T-helper 17 cell (primary cell): Measurements from ENCODE around the gene SNTA1. TPM values are rescaled to one million over a fixed set of nuclear protein-coding genes. Genes with fewer than 3 reads are reported as not detected.
"Not testable (repeated sequence)": the region's sequence is repeated elsewhere in the genome, so short reads cannot be mapped to it uniquely, and the experiment has no call there.

ENCODE experiments used
- ATAC-seq: fragments of 150-1000 bp; cut with Tn5 transposase; 2 replicates; pipeline ENCODE4 v1.10.0; 2021; ENCODE audit warnings: mild to moderate bottlenecking, moderate library complexity
- DNase-seq, 3 donors: peaks; one replicate each; pipeline versions ENCODE4 v3.0.0 to v3.0.0-alpha.2; 2020 to 2021
- H3K9me3 ChIP-seq: one replicate; pipeline ENCODE4 v1.7.0; 2013; ENCODE audit warnings: low read length, mild to moderate bottlenecking; ENCODE audit not compliant: control insufficient read depth, poor library complexity, severe bottlenecking
- H3K27ac Mint-ChIP-seq: one replicate; pipeline ENCODE4 v1.8.0; 2022; ENCODE audit warnings: mild to moderate bottlenecking, moderate library complexity, mixed read lengths
- H3K27me3 Mint-ChIP-seq: one replicate; pipeline ENCODE4 v1.8.0; 2022; ENCODE audit warnings: mixed read lengths
- H3K36me3 Mint-ChIP-seq: one replicate; pipeline ENCODE4 v1.8.0; 2022; ENCODE audit warnings: low read depth, mixed read lengths
- H3K4me1 Mint-ChIP-seq: one replicate; pipeline ENCODE4 v1.8.0; 2022; ENCODE audit warnings: mild to moderate bottlenecking, mixed read lengths
- H3K4me3 Mint-ChIP-seq: one replicate; pipeline ENCODE4 v1.8.0; 2022; ENCODE audit warnings: mild to moderate bottlenecking, moderate library complexity, mixed read lengths
- total RNA-seq, 4 donors: library from RNA in 2 of 4; stranded (reverse) in 2 of 4; gene quantifications; one replicate each; pipeline ENCODE4 v1.2.3 and lab custom pipeline; 2022 to 2026

Gene SNTA1
- total RNA-seq (1 to 10 TPM; 5.6 to 6.6 TPM), total RNA-seq (lab: John Stamatoyannopoulos, UW) (9.9 to 17.8 reads per million in 2 donors)

DNA sequence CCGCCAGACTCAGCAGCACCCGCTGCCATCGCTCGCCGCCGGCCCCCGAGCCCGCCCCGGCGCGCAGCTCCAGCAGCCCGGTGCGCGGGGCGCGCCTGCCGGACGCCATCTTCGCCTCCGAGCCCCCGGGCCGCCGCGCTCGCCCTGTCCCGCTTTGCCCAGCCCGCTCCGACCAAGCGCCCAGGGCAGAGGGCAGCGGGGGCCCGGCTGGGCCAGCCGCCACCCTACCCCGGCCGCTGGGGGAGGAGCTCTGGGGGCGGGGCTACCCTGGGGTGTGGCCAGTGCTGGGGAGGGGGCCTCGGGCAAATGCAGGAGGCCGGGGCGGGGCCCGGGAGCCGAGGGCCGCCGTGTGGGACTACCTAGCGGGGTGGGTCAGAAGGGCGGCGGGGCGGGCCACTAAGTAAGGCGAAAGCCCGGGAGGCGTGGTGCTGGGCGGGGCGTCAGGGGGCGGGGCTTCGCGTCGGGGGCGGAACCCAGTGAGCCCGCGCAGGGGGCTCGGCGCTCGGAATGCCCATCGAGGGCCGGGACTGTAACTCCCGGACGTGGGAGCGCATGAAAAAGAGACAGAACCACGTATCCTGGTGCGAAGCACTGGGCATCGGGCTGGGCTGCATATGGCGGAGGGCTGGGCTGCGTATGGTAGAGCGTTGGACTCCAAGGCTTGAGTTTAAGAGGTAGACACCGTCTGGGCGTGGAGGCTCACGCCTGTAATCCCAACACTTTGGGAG lies at the start of gene SNTA1:
TSS of gene SNTA1 (minus strand) at position 252 of the 728 bp plus-strand sequence. CDS start at position 109, 143 bp downstream.
- peak; percentile 68 to 89 (median 89) for DNase-seq
- peaks cover 2% of the 10 kb centered on the region for H3K36me3 Mint-ChIP-seq
- ATAC-seq, result peak; percentile 82
- H3K4me3 Mint-ChIP-seq, result peak within 1 kb of the TSS; percentile 94
- H3K27me3 Mint-ChIP-seq, result no peaks in the 10 kb centered on the region
- H3K4me1 Mint-ChIP-seq, result peaks cover 17% of the 10 kb centered on the region
- H3K27ac Mint-ChIP-seq, result peak within 1 kb of the TSS; percentile 80
- no peaks in the 10 kb centered on the region for H3K9me3 ChIP-seq

DNA sequence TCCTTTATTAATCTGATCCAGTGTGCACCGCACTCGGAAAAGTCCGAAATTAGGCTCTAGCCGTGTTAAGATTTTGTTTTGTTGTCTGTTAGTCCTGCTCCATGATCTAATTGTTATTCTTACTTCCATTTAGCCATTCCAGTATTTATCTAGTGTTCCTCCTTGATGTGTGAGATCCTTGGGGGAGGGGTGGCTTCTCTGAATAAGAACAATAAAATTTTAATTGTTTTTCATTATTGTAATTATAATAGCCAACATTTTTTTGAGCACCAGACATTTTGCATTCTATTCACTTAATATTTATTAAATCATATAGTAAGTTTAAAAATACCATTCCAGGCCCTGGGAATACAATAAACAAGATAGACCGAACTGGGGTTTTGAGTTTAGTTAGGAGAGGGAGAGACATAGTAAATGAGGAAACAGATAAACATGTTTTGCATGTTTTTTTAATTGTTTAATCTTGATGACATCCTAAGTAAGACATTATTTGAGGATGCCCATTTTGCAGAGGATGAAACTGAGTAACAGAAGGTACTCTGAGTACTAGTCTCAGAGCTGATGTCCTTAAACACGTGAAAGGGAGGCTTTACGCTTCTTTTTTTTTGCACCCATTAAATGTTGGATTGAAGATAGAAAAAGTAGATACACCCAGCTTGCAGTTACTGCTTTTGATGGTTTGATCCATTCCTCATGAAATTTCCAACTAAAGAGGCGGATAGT lies 47.5 kb upstream of the SNTA1 start:
- H3K9me3 ChIP-seq, result no peaks in the 10 kb centered on the region
- ATAC-seq, result no peak
- peak overlapping the region; percentile 91 for H3K4me3 Mint-ChIP-seq
- peaks cover 13% of the 10 kb centered on the region for H3K4me1 Mint-ChIP-seq
- no peaks in the 10 kb centered on the region for H3K27me3 Mint-ChIP-seq
- no peaks in the 10 kb centered on the region for H3K36me3 Mint-ChIP-seq
- no peak for DNase-seq
- peak overlapping the region; percentile 66 for H3K27ac Mint-ChIP-seq

DNA sequence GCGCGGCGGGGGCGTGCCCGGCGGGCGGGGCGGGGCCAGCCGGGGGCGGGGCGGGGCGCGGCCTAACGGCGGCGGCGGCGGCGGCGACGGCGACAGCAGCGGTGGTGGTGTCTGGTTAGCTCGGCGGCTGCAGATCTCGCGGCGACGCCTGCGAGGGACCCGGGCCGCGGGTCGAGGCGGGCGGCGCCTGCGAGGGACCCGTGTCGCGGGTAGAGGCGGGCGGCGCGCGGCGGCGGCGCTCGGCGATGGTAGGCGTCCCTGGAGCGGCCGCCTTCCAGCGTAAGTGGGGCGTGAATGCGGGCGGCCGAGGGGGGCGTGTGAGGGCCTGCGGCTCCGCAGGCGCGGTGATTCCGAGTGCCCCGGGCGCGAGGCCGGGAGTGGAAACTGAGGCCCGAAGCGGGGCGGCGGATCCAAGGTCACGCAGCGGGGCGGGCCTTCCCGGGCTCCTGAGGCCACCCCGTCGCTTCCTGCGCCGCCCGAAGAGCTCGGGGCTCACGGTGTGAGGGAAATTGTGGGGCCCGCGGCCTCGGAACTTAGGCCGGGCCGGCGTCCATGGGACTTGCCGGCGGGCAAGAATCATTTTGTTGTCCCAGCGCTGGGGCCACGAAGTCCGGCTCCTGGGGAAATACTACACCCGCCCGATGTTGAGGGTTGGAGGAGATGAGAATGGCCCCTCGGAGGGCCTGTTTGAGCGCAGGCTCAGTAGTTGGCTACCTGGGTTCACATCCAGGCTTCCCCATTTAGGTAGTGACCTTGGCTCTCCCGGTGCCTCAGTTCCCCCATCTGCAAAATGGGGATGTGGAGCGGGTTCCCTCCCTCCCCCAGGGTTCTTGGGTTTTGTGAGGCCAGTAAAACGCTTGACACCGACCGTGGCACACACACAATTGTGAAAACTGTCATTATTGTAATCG lies 46.7 kb upstream of the SNTA1 start, which contains the start of gene CBFA2T2:
TSS of gene CBFA2T2 (plus strand) at position 74 of the 911 bp plus-strand sequence. CDS start at position 246, 172 bp downstream.
- no peaks in the 10 kb centered on the region for H3K36me3 Mint-ChIP-seq
- peak within 1 kb of the TSS; percentile 66 for H3K27ac Mint-ChIP-seq
- peak within 1 kb of the TSS; percentile 91 for H3K4me3 Mint-ChIP-seq
- ATAC-seq, result no peak
- H3K4me1 Mint-ChIP-seq, result peaks cover 9% of the 10 kb centered on the region
- no peaks in the 10 kb centered on the region for H3K9me3 ChIP-seq
- DNase-seq, result no peak
- no peaks in the 10 kb centered on the region for H3K27me3 Mint-ChIP-seq

DNA sequence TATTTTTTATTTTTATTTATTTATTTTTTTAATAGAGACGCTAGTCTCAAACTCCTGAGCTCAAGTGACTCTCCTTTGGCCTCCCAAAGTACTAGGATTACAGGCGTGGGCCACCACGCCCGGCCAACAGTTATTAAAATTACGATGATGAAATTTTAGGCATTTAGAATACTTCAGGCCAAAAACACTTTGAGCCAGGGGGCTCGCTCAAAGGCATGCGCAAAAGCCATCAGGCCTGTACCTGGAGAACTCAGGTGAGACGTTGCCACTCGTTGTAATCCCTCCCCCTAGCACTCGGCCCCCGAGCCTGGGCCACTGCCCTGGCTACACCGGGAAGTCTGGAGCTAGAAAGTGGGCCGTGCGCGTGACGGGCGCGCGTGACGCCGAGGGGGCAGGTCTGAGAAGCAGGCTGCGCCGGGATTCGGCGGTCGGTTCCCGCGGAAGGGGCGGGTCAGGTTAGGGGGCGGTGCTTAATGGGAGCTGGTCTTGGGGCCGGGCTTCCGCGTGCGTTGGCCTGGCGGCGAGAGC lies 46.0 kb upstream of the SNTA1 start:
- Mint-ChIP-seq H3K4me3 (peak overlapping the region; percentile 91), H3K36me3 (no peaks in the 10 kb centered on the region), H3K27me3 (no peaks in the 10 kb centered on the region), H3K4me1 (peaks cover 7% of the 10 kb centered on the region), H3K27ac (peak overlapping the region; percentile 66)
- peak; percentile 99 for DNase-seq
- no peaks in the 10 kb centered on the region for H3K9me3 ChIP-seq
- ATAC-seq, result peak; percentile 96

DNA sequence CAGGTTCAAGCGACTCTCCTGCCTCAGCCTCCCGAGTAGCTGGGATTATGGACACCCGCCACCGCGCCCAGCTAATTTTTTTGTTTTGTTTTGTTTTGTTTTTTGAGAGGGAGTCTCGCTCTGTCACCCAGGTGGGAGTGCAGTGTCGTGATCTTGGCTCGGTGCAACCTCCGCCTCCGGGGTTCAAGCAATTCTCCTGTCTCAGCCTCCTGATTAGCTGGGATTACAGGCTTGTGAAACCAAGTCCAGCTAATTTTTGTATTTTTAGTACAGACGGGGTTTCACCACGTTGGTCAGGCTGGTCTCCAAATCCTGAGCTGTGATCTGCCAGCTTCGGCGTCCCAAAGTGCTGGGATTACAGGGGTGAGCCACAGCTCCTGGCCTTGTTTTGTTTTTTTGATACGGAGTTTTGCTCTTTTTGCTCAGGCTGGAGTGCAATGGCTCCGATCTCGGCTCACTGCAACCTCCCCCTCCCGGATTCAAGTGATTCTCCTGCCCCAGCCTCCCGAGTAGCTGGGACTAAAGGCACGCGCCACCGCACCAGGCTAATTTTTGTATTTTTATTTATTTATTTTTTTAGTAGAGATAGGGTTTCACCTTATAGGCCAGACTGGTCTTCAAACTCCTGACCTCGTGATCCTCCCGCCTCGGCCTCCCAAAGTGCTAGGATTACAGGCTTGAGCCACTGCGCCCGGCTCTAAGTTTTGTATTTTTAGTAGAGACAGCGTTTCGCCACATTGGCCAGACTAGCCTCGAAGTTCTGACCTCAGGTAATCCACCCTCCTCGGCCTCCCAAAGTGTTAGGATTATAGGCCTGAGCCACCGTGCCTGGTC lies 45.3 kb upstream of the SNTA1 start:
- not testable (repeated sequence) for H3K36me3 Mint-ChIP-seq, DNase-seq, H3K27me3 Mint-ChIP-seq, ATAC-seq, H3K9me3 ChIP-seq, H3K4me1 Mint-ChIP-seq
- peak overlapping the region; percentile 31 for H3K4me3 Mint-ChIP-seq
- H3K27ac Mint-ChIP-seq, result peak overlapping the region; percentile 66

DNA sequence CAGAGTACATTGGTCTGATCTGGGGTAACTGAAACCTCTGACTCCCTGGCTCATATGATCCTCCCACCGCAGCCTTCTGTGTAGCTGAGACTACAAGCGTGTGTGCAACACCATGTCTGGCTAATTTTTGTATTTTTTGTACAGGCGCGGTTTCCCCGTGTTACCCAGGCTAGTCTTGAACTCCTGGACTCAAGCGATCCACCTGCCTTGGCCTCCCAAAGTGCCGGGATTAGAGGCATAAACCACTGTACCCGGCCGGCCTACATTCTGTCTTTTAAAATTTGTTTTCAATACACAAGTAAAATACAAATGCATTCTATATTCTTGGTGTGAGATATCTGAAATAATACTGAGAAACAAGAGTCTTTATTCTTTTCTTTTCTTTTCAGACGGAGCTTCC lies 44.6 kb upstream of the SNTA1 start:
- ATAC-seq (no peak), DNase-seq (no peak)
- H3K27me3 Mint-ChIP-seq, result no peaks in the 10 kb centered on the region
- H3K27ac Mint-ChIP-seq, result no peak overlapping the region
- H3K9me3 ChIP-seq, result no peaks in the 10 kb centered on the region
- peaks cover 5% of the 10 kb centered on the region for H3K4me1 Mint-ChIP-seq
- no peak overlapping the region for H3K4me3 Mint-ChIP-seq
- H3K36me3 Mint-ChIP-seq, result no peaks in the 10 kb centered on the region

DNA sequence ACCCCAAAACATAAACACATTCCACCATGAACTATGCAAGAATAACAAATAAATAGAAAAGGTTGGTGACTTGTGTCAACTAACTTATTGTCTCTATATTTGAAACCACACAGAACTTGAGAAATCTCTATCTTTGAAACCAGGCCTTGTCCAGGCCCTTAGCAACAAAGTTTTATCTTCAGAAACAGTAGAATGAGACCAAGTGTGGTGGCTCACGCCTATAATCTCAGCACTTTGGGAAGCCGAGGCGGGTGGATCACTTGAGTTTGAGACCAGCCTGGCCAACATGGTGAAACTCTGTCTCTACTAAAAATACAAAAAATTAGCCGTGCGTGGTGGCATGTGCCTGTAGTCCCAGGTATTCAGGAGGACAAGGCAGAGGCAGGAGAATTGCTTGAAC lies 39.6 kb upstream of the SNTA1 start:
- H3K4me1 Mint-ChIP-seq, H3K36me3 Mint-ChIP-seq, DNase-seq, H3K27me3 Mint-ChIP-seq, H3K4me3 Mint-ChIP-seq, H3K9me3 ChIP-seq, H3K27ac Mint-ChIP-seq, ATAC-seq: not testable (repeated sequence)

DNA sequence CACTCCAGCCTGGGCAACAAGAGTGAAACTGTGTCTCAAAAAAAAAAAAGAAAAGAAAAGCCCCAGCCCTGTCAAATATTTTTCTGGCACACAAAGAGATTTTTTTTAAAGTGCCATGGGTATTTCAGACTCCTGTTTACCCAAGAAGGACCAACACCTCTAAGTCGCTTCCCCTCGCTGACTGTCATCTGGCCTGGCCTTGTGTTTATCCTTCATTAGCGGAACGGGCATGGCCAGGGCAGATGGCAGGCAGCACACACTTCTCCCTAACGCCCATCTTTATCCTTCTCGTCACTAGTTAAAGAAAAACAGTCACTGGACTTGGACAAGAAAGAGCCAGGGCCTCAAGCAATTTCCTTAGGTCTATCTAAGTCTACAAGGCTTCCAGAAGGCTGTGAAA lies 39.0 kb upstream of the SNTA1 start:
- Mint-ChIP-seq H3K27ac (no peak overlapping the region), H3K4me1 (peaks cover 3% of the 10 kb centered on the region)

DNA sequence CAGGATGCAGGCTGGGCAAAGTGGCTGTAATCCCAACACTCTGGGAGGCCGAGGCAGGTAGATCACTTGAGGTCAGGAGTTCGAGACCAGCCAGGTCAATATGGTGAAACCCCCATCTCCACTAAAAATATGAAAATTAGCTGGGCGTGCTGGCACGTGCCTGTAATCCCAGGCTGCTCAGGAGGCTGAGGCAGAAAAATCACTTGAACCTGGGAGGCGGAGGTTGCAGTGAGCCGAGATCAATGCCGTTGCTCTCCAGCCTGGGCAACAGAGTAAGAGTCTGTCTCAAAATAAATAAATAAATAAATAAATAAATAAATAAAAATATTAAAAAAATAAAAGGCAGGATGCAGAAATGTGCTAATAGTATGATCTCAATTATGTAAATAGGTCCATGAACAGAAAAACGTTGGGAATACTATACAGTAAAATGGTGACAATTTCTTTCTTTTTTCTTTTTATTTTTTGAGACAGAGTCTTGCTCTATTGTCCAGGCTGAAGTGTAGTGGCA lies 37.9 kb upstream of the SNTA1 start:
- H3K27ac Mint-ChIP-seq, result no peak overlapping the region
- H3K36me3 Mint-ChIP-seq, result peaks cover 3% of the 10 kb centered on the region
- no peak overlapping the region for H3K4me3 Mint-ChIP-seq
- DNase-seq (no peak), ATAC-seq (no peak)
- peaks cover 3% of the 10 kb centered on the region for H3K4me1 Mint-ChIP-seq
- H3K27me3 Mint-ChIP-seq, result no peaks in the 10 kb centered on the region
- H3K9me3 ChIP-seq, result no peaks in the 10 kb centered on the region

More for the DNA sequence above, 39.0 kb upstream of the SNTA1 start:
- DNase-seq (no peak), ATAC-seq (no peak)
- Mint-ChIP-seq H3K27me3 (no peaks in the 10 kb centered on the region), H3K4me3 (no peak overlapping the region), H3K36me3 (peaks cover 3% of the 10 kb centered on the region)
- no peaks in the 10 kb centered on the region for H3K9me3 ChIP-seq

DNA sequence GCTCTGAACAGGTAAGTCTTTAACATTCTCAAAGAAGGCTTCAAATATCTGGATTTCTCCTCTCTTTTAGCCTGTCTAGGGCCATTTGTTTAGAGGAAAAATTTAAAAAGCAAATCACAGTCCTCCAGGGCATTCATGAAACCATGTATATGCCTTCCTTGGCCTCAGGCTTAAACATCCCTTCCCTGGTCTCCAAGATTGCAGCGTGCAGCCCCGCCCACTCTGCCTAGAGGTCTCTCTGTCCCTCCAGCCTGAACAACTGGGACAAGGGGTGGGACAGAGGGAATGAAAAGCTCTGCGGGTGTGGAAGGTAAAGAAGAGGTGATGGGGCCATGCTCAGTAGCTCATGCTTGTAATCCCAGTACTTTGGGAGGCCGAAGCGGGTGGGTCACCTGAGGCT lies 36.5 kb upstream of the SNTA1 start:
- no peak for DNase-seq
- H3K36me3 Mint-ChIP-seq, result peaks cover 3% of the 10 kb centered on the region
- no peaks in the 10 kb centered on the region for H3K9me3 ChIP-seq
- no peak for ATAC-seq
- H3K4me1 Mint-ChIP-seq, result peaks cover 3% of the 10 kb centered on the region
- peak overlapping the region; percentile 21 for H3K27ac Mint-ChIP-seq
- no peaks in the 10 kb centered on the region for H3K27me3 Mint-ChIP-seq
- no peak overlapping the region for H3K4me3 Mint-ChIP-seq

DNA sequence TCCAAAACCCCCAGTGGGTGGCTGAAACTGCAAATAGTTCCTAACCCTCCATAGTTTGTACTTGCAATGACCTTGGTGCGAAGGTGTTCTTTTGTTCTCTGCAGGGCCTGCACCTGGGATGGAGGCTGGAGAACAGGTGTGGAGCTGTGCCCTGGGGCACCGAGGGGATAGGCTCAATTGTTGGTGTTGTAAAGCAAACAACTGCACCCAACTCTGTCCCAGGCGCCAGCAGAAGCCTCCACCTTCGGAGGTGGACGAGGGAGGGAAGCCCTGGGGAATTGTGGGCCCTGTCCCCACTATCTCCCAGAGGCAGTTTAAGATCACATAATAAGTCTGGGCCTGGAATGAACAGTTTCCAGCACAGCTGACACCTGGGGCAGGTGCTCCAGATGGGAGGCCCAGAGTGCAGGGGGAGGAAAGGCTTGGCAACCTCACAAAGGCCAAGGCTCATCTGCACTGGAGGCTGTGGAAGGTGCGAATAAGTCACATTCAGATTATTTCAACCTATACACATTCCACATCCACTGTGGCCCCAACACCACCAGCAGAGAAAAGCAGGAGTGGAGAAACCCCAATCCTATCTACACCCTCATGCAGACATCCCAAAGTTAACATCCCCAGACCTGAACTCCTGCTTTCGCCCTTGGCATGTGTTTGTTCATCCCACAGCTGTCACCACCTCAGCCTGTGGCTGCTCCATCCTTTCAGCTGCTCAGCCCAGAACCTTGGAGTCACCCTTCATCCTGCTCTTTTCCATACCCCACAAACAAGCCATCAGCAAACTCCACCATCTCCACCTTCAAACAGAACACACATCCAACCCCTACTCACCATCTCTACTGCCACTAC lies 34.0 kb upstream of the SNTA1 start:
- H3K27ac Mint-ChIP-seq, result no peak overlapping the region
- H3K9me3 ChIP-seq, result no peaks in the 10 kb centered on the region
- DNase-seq, result no peak
- peaks cover 3% of the 10 kb centered on the region for H3K36me3 Mint-ChIP-seq
- no peak for ATAC-seq
- H3K4me3 Mint-ChIP-seq, result no peak overlapping the region
- no peaks in the 10 kb centered on the region for H3K27me3 Mint-ChIP-seq
- H3K4me1 Mint-ChIP-seq, result peaks cover 3% of the 10 kb centered on the region
